GM18858 (cell line): ENCODE measurements around the gene TRIM68.

Experiments
- ATAC-seq: cut with Tn5 transposase; IDR thresholded peaks from one replicate; pipeline ENCODE4 v1.9.1; 2021; ENCODE audit not compliant: unreplicated experiment

TRIM68 gene

GRCh38 chr11:4607096-4607495 lies 935 bp downstream of the TRIM68 start:
- no peak for ATAC-seq

GRCh38 chr11:4606231-4607015 lies 1.6 kb downstream of the TRIM68 start:
- no peak for ATAC-seq

- ATAC-seq: no peak
Measured at GRCh38 chr11:4605057-4605456, 3.0 kb downstream of the TRIM68 start.

GRCh38 chr11:4593739-4594138 lies 14.3 kb downstream of the TRIM68 start, which contains the start of gene OR52I1:
TSS of gene OR52I1 (plus strand) at chr11:4594039. CDS start at chr11:4594039, 0 bp downstream.
- no peak for ATAC-seq

- no peak for ATAC-seq
Measured at GRCh38 chr11:4589017-4589416, 19.0 kb downstream of the TRIM68 start.

- no peak for ATAC-seq
Measured at GRCh38 chr11:4581443-4581842, 26.6 kb downstream of the TRIM68 start, which contains the start of gene OR52I2. TSS of gene OR52I2 (plus strand) at chr11:4581743.

- ATAC-seq: no peak
Measured at GRCh38 chr11:4580124-4580523, 27.9 kb downstream of the TRIM68 start.

- ATAC-seq: no peak
Measured at GRCh38 chr11:4578624-4579023, 29.4 kb downstream of the TRIM68 start.

GRCh38 chr11:4577761-4578160 lies 30.3 kb downstream of the TRIM68 start:
- no peak for ATAC-seq

GRCh38 chr11:4576880-4577279 lies 31.2 kb downstream of the TRIM68 start:
- ATAC-seq: no peak

- ATAC-seq: no peak
Measured at GRCh38 chr11:4569075-4569474, 39.0 kb downstream of the TRIM68 start.

GRCh38 chr11:4565371-4565770 lies 42.7 kb downstream of the TRIM68 start:
- ATAC-seq: no peak

- no peak for ATAC-seq
Measured at GRCh38 chr11:4560467-4560866, 47.6 kb downstream of the TRIM68 start.

- no peak for ATAC-seq
Measured at GRCh38 chr11:4559527-4560440, 48.2 kb downstream of the TRIM68 start.

- no peak for ATAC-seq
Measured at GRCh38 chr11:4551346-4551979, 56.6 kb downstream of the TRIM68 start.
